K562 (cell line): ENCODE measurements around the gene NRTN. TPM values are rescaled to one million over a fixed set of nuclear protein-coding genes. Genes with fewer than 3 reads are reported as not detected.

Experiments
- BRD9 ChIP-seq: fragments of 450-650 bp; IDR thresholded peaks from 2 replicates; pipeline ENCODE4 v1.6.1; 2018; ENCODE audit warnings: low read depth; ENCODE audit not compliant: partially characterized antibody
- CC2D1A ChIP-seq: fragments of 450-650 bp; IDR thresholded peaks from 2 replicates; pipeline ENCODE4 v1.6.1; 2017; ENCODE audit warnings: mild to moderate bottlenecking
- EP400 ChIP-seq: fragments of 450-650 bp; IDR thresholded peaks from 2 replicates; pipeline ENCODE4 v1.6.1; 2017; ENCODE audit warnings: antibody characterized with exemption, mild to moderate bottlenecking, moderate library complexity
- HLTF ChIP-seq: fragments of 450-650 bp; IDR thresholded peaks from 2 replicates; pipeline ENCODE4 v1.6.1; 2016
- HNRNPLL ChIP-seq: fragments of 200-400 bp; formaldehyde crosslinking; IDR thresholded peaks from 2 replicates; pipeline ENCODE4 v1.6.1; 2017; ENCODE audit warnings: low read length, low read depth, mild to moderate bottlenecking; ENCODE audit not compliant: poor library complexity, severe bottlenecking
- PRPF4 ChIP-seq: fragments of 200-400 bp; formaldehyde crosslinking; IDR thresholded peaks from one replicate; pipeline ENCODE4 v1.6.1; 2017; ENCODE audit warnings: low read length, low read depth, mild to moderate bottlenecking; ENCODE audit not compliant: insufficient read depth, poor library complexity, severe bottlenecking
- SIN3A ChIP-seq, 2 experiments: fragments of 150-350 bp in 1 of 2; IDR thresholded peaks; 2 replicates each; pipeline ENCODE4 v1.6.1; 2011 to 2016; ENCODE audit warnings: borderline replicate concordance in 2 of 2, low read depth in 2 of 2, low read length in 2 of 2, mild to moderate bottlenecking in 2 of 2, moderate library complexity in 2 of 2; ENCODE audit not compliant: control insufficient read depth in 1 of 2
- SUPT5H ChIP-seq: fragments of 450-650 bp; IDR thresholded peaks from 2 replicates; pipeline ENCODE4 v1.6.1; 2016
- TRIM28 ChIP-seq: fragments of 450-650 bp; IDR thresholded peaks from 2 replicates; pipeline ENCODE4 v1.6.1; 2017
- ZBTB17 ChIP-seq: fragments of 450-650 bp; formaldehyde crosslinking; IDR thresholded peaks from 2 replicates; pipeline ENCODE4 v1.4.0; 2020; ENCODE audit warnings: mild to moderate bottlenecking
- polyA plus RNA-seq, 8 experiments: library from polyadenylated mRNA; depleted of rRNA in 4 of 8; stranded (reverse) in 5 of 8; unstranded in 3 of 8; fragments of >200 nt; fragmentation: Nextera tagmentation in 2 of 8; fragmentation: Illumina TruSeq in 1 of 8; extraction: Ambion mirVana in 2 of 8; extraction: Trizol in 1 of 8; gene quantifications; 2 replicates each; pipeline versions ENCODE4 v1.2.1 to v1.2.3, GENCODE V29; 2011 to 2014; ENCODE audit warnings: inconsistent platforms in 1 of 8, missing spikeins in 1 of 8
- total RNA-seq, 7 experiments: library from RNA; depleted of rRNA in 6 of 7; stranded (reverse); fragments of >200 nt in 6 of 7; fragmentation: Illumina TruSeq in 2 of 7; extraction: Trizol in 2 of 7; gene quantifications; 2 replicates each; pipeline versions ENCODE4 v1.2.1 to v1.2.3, GENCODE V29; 2011 to 2021; ENCODE audit warnings: low replicate concordance in 1 of 7
- TF ChIP-seq, protein P1 (sequence below): fragments of 150-350 bp; conservative IDR thresholded peaks from 2 replicates; pipeline ENCODE4 v1.6.1; 2014; ENCODE audit warnings: low read length
- TF ChIP-seq, protein P2 (sequence below): fragments of 250-450 bp; sonication (Bioruptor Pico); IDR thresholded peaks from 2 replicates; pipeline ENCODE4 v1.4.0; 2020; ENCODE audit warnings: mild to moderate bottlenecking
- TF ChIP-seq, protein P3 (sequence below), 2 experiments: fragments of 450-650 bp; formaldehyde crosslinking in 1 of 2; IDR thresholded peaks; 2 replicates each; pipeline versions ENCODE4 v1.4.0 to v1.6.1; 2014 to 2020; ENCODE audit warnings: mild to moderate bottlenecking in 2 of 2, borderline replicate concordance in 1 of 2, low read depth in 1 of 2

Gene NRTN
- total and polyA plus RNA-seq, 9 of the 15 experiments (the other 6 are each of a cell fraction or from before 2014, with no cell fraction given) = 0.62 to 8.1 (median 1.6) TPM; not detected in 2

DNA sequence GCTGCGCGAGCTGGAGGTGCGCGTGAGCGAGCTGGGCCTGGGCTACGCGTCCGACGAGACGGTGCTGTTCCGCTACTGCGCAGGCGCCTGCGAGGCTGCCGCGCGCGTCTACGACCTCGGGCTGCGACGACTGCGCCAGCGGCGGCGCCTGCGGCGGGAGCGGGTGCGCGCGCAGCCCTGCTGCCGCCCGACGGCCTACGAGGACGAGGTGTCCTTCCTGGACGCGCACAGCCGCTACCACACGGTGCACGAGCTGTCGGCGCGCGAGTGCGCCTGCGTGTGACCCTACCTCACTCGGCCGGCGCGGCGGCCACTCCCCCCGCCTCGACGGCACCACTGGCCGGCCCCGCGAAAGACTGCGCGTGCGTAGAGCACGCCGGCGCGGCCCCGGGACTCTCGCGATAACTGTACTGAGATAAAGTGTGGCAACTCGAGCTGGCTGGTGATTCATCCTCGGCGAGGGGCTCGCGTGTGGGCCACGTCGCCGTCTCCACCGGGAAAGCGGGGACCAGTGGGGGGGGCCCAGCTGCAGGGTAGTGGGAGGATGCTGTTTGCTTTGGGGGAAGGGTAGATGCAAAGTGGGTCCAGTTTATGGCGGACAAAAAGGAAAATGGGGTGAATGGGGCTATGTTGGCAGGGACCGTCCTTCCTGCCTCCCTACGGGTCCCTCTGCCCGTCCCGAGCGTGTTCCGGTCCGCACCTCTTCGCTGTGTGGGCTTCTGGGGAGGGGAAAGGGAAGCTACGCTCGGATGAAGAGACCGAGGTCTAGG is 23.2 kb downstream of the NRTN start (continued):
- TF ChIP-seq, protein P1, sequence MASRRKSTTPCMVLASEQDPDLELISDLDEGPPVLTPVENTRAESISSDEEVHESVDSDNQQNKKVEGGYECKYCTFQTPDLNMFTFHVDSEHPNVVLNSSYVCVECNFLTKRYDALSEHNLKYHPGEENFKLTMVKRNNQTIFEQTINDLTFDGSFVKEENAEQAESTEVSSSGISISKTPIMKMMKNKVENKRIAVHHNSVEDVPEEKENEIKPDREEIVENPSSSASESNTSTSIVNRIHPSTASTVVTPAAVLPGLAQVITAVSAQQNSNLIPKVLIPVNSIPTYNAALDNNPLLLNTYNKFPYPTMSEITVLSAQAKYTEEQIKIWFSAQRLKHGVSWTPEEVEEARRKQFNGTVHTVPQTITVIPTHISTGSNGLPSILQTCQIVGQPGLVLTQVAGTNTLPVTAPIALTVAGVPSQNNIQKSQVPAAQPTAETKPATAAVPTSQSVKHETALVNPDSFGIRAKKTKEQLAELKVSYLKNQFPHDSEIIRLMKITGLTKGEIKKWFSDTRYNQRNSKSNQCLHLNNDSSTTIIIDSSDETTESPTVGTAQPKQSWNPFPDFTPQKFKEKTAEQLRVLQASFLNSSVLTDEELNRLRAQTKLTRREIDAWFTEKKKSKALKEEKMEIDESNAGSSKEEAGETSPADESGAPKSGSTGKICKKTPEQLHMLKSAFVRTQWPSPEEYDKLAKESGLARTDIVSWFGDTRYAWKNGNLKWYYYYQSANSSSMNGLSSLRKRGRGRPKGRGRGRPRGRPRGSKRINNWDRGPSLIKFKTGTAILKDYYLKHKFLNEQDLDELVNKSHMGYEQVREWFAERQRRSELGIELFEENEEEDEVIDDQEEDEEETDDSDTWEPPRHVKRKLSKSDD = 0 out of 2 replicates have a peak, but pooled peaks have one; percentile 90
- TF ChIP-seq, protein P2, sequence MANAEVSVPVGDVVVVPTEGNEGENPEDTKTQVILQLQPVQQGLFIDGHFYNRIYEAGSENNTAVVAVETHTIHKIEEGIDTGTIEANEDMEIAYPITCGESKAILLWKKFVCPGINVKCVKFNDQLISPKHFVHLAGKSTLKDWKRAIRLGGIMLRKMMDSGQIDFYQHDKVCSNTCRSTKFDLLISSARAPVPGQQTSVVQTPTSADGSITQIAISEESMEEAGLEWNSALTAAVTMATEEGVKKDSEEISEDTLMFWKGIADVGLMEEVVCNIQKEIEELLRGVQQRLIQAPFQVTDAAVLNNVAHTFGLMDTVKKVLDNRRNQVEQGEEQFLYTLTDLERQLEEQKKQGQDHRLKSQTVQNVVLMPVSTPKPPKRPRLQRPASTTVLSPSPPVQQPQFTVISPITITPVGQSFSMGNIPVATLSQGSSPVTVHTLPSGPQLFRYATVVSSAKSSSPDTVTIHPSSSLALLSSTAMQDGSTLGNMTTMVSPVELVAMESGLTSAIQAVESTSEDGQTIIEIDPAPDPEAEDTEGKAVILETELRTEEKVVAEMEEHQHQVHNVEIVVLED (CRISPR knock-in tag) = peak; percentile 61
- peak; percentile 88 for TF ChIP-seq EP400
- no peak for TF ChIP-seq PRPF4
- TF ChIP-seq SIN3A (IDR thresholded peaks at IDR 0.05; ENCODE audit: borderline replicate concordance in 2 of 2, control insufficient read depth in 1 of 2, low read depth in 2 of 2, low read length in 2 of 2) = peak in 1 of 2 experiments; percentile 28; a peak in 1 of 4 replicates
- TF ChIP-seq HNRNPLL = peak; percentile 96
- TF ChIP-seq ZBTB17 (CRISPR knock-in tag) = peak; percentile 75
- TF ChIP-seq, protein P3, sequence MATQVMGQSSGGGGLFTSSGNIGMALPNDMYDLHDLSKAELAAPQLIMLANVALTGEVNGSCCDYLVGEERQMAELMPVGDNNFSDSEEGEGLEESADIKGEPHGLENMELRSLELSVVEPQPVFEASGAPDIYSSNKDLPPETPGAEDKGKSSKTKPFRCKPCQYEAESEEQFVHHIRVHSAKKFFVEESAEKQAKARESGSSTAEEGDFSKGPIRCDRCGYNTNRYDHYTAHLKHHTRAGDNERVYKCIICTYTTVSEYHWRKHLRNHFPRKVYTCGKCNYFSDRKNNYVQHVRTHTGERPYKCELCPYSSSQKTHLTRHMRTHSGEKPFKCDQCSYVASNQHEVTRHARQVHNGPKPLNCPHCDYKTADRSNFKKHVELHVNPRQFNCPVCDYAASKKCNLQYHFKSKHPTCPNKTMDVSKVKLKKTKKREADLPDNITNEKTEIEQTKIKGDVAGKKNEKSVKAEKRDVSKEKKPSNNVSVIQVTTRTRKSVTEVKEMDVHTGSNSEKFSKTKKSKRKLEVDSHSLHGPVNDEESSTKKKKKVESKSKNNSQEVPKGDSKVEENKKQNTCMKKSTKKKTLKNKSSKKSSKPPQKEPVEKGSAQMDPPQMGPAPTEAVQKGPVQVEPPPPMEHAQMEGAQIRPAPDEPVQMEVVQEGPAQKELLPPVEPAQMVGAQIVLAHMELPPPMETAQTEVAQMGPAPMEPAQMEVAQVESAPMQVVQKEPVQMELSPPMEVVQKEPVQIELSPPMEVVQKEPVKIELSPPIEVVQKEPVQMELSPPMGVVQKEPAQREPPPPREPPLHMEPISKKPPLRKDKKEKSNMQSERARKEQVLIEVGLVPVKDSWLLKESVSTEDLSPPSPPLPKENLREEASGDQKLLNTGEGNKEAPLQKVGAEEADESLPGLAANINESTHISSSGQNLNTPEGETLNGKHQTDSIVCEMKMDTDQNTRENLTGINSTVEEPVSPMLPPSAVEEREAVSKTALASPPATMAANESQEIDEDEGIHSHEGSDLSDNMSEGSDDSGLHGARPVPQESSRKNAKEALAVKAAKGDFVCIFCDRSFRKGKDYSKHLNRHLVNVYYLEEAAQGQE (IDR thresholded peaks at IDR 0.05; ENCODE audit: borderline replicate concordance) = no peak
- TF ChIP-seq, protein P3 (CRISPR knock-in tag; IDR thresholded peaks at IDR 0.05; ENCODE audit: low read depth) = peak; percentile 86
- TF ChIP-seq SUPT5H = peak; percentile 99
- TF ChIP-seq HLTF = peak; percentile 67; the same call in 1 of the 2 replicates
- peak; percentile 34; the same call in 1 of the 2 replicates for TF ChIP-seq TRIM28
- peak; percentile 70 for TF ChIP-seq BRD9
- TF ChIP-seq CC2D1A = no peak
